Spinal cord (tissue), 10 donors: ENCODE data around the gene PRKCA. TPM values are rescaled to one million over a fixed set of nuclear protein-coding genes. Genes with fewer than 3 reads are reported as not detected.
"Not testable (repeated sequence)": the region's sequence is repeated elsewhere in the genome, so short reads cannot be mapped to it uniquely, and the experiment has no call there.

ENCODE experiments used
- DNase-seq, 6 donors: peaks; one replicate each; pipeline versions ENCODE4 v3.0.0 to v3.0.0-alpha.2; 2013 to 2015; ENCODE audit warnings: low spot score in 6 of 6, low read depth in 4 of 6
- H3K27ac ChIP-seq: one replicate; pipeline ENCODE4 v1.5.1; 2013; ENCODE audit warnings: low read depth, low read length, control low read depth
- H3K27me3 ChIP-seq: one replicate; pipeline ENCODE4 v1.6.1; 2013; ENCODE audit warnings: low read length; ENCODE audit not compliant: control insufficient read depth, insufficient read depth
- H3K36me3 ChIP-seq: one replicate; pipeline ENCODE4 v1.6.1; 2013; ENCODE audit warnings: low read length; ENCODE audit not compliant: control insufficient read depth, insufficient read depth
- H3K4me1 ChIP-seq: one replicate; pipeline ENCODE4 v1.6.1; 2013; ENCODE audit warnings: low read length; ENCODE audit not compliant: control insufficient read depth, insufficient read depth
- H3K4me3 ChIP-seq: one replicate; pipeline ENCODE4 v1.5.1; 2013; ENCODE audit warnings: low read depth, low read length, control low read depth
- H3K9me3 ChIP-seq: one replicate; pipeline ENCODE4 v1.6.1; 2013; ENCODE audit warnings: low read length; ENCODE audit not compliant: control insufficient read depth, insufficient read depth
- WGBS: methylation state at CpG from one replicate; pipeline ENCODE4 v1.1.5; 2013; ENCODE audit warnings: missing lambda C conversion rate; ENCODE audit not compliant: insufficient coverage; 5-methylcytosine and 5-hydroxymethylcytosine counted together
- polyA plus RNA-seq, 2 donors: library from polyadenylated mRNA; unstranded; fragments of 120-200 nt; gene quantifications; one replicate each; pipeline ENCODE4 v1.2.1, GENCODE V29; 2013; ENCODE audit not compliant: insufficient read length in 2 of 2
- total RNA-seq, 2 donors: library from RNA; depleted of rRNA in 1 of 2; stranded (reverse); fragments of 120-200 nt in 1 of 2; fragments of >200 nt in 1 of 2; gene quantifications; one replicate each; pipeline versions ENCODE4 v1.2.3 to v1.2.4, GENCODE V29; 2013 to 2014
- donor health status: healthy.

Gene PRKCA
- total and polyA plus RNA-seq, 4 donors, result 42.4 to 51.3 (median 48.2) TPM

- no peaks in the 10 kb centered on the region for H3K9me3 ChIP-seq
- no peak overlapping the region for H3K27ac ChIP-seq
- peak in 1 of 6 donors; percentile 42 for DNase-seq
- H3K4me3 ChIP-seq, result no peak overlapping the region
- no peaks in the 10 kb centered on the region for H3K27me3 ChIP-seq
- H3K36me3 ChIP-seq, result peaks cover 2% of the 10 kb centered on the region
- WGBS, result 88% methylated on average over 1 of the region's 2 CpGs
- H3K4me1 ChIP-seq, result peaks cover 37% of the 10 kb centered on the region
Observed at GRCh38 chr17:66722341-66722740, 419.9 kb downstream of the PRKCA start.

GRCh38 chr17:66724581-66725341, 422.3 kb downstream of the PRKCA start:
- H3K27ac ChIP-seq, result peak overlapping the region; percentile 83
- peak in 2 of 6 donors; percentile 71 to 90 for DNase-seq
- peaks cover 2% of the 10 kb centered on the region for H3K36me3 ChIP-seq
- WGBS, result 22% methylated on average over 1 of the region's 5 CpGs
- H3K4me3 ChIP-seq, result no peak overlapping the region
- H3K4me1 ChIP-seq, result peaks cover 38% of the 10 kb centered on the region
- H3K27me3 ChIP-seq, result no peaks in the 10 kb centered on the region
- no peaks in the 10 kb centered on the region for H3K9me3 ChIP-seq

GRCh38 chr17:66725438-66725837, 423.0 kb downstream of the PRKCA start:
- H3K9me3 ChIP-seq, H3K36me3 ChIP-seq, H3K27me3 ChIP-seq, DNase-seq, H3K4me3 ChIP-seq: not testable (repeated sequence)
- 82% methylated on average over 4 of the region's 4 CpGs for WGBS
- Histone ChIP-seq H3K4me1 (peaks cover 38% of the 10 kb centered on the region), H3K27ac (peak overlapping the region; percentile 83)

- WGBS, result 97% methylated on average over 10 of the region's 10 CpGs
- Histone ChIP-seq H3K4me1 (peaks cover 43% of the 10 kb centered on the region), H3K36me3 (peaks cover 2% of the 10 kb centered on the region), H3K9me3 (no peaks in the 10 kb centered on the region), H3K27ac (no peak overlapping the region), H3K4me3 (no peak overlapping the region), H3K27me3 (no peaks in the 10 kb centered on the region)
- DNase-seq, result no peak
Observed at GRCh38 chr17:66725956-66726355, 423.5 kb downstream of the PRKCA start.

- Histone ChIP-seq H3K27ac (no peak overlapping the region), H3K4me3 (no peak overlapping the region), H3K36me3 (peaks cover 2% of the 10 kb centered on the region), H3K4me1 (peaks cover 43% of the 10 kb centered on the region), H3K27me3 (no peaks in the 10 kb centered on the region), H3K9me3 (no peaks in the 10 kb centered on the region)
- 94% methylated on average over 12 of the region's 12 CpGs for WGBS
- no peak for DNase-seq
Observed at GRCh38 chr17:66726371-66726770, 424.0 kb downstream of the PRKCA start.

GRCh38 chr17:66726846-66727245, 424.4 kb downstream of the PRKCA start:
- Histone ChIP-seq H3K27ac (no peak overlapping the region), H3K36me3 (peaks cover 2% of the 10 kb centered on the region), H3K27me3 (no peaks in the 10 kb centered on the region), H3K4me3 (no peak overlapping the region), H3K4me1 (peaks cover 43% of the 10 kb centered on the region), H3K9me3 (no peaks in the 10 kb centered on the region)
- DNase-seq, result no peak
- 91% methylated on average over 11 of the region's 11 CpGs for WGBS

GRCh38 chr17:66727634-66728570, 425.5 kb downstream of the PRKCA start:
- Histone ChIP-seq H3K27ac (peak overlapping the region; percentile 33), H3K27me3 (no peaks in the 10 kb centered on the region), H3K4me3 (no peak overlapping the region), H3K9me3 (no peaks in the 10 kb centered on the region), H3K36me3 (peaks cover 2% of the 10 kb centered on the region), H3K4me1 (peaks cover 43% of the 10 kb centered on the region)
- WGBS, result 43% methylated on average over 17 of the region's 17 CpGs
- peak in 2 of 6 donors; percentile 92 to 96 for DNase-seq

GRCh38 chr17:66730461-66730923, 428.1 kb downstream of the PRKCA start:
- no peak overlapping the region for H3K27ac ChIP-seq
- H3K4me3 ChIP-seq, result no peak overlapping the region
- no peaks in the 10 kb centered on the region for H3K9me3 ChIP-seq
- no peaks in the 10 kb centered on the region for H3K27me3 ChIP-seq
- DNase-seq, result peak in 2 of 6 donors; percentile 61 to 83
- peaks cover 28% of the 10 kb centered on the region for H3K4me1 ChIP-seq
- H3K36me3 ChIP-seq, result peaks cover 5% of the 10 kb centered on the region
- 33% methylated on average over 2 of the region's 7 CpGs for WGBS

GRCh38 chr17:66733759-66734158, 431.3 kb downstream of the PRKCA start:
- Histone ChIP-seq H3K27me3 (no peaks in the 10 kb centered on the region), H3K36me3 (peaks cover 13% of the 10 kb centered on the region), H3K4me3 (no peak overlapping the region), H3K27ac (no peak overlapping the region), H3K4me1 (peaks cover 16% of the 10 kb centered on the region), H3K9me3 (no peaks in the 10 kb centered on the region)
- DNase-seq, result no peak
- 90% methylated on average over 1 of the region's 2 CpGs for WGBS
